Duodenal mucosa (tissue), 2 donors: Measurements from ENCODE around the gene BNIP3.

ENCODE experiments used
- H3K27ac ChIP-seq: one replicate; pipeline ENCODE4 v1.7.0; 2013; ENCODE audit warnings: low read depth, low read length
- H3K27me3 ChIP-seq, 2 donors: one replicate each; pipeline ENCODE4 v1.7.0; 2013; ENCODE audit warnings: low read length in 2 of 2, control low read depth in 1 of 2; ENCODE audit not compliant: insufficient read depth in 2 of 2, control insufficient read depth in 1 of 2
- H3K36me3 ChIP-seq, 2 donors: one replicate each; pipeline ENCODE4 v1.7.0; 2013; ENCODE audit warnings: low read length in 2 of 2, control low read depth in 1 of 2; ENCODE audit not compliant: insufficient read depth in 2 of 2, control insufficient read depth in 1 of 2
- H3K4me1 ChIP-seq, 2 donors: one replicate each; pipeline ENCODE4 v1.7.0; 2013; ENCODE audit warnings: low read length in 2 of 2, control low read depth in 1 of 2; ENCODE audit not compliant: insufficient read depth in 2 of 2, control insufficient read depth in 1 of 2
- H3K4me3 ChIP-seq, 2 donors: one replicate each; pipeline ENCODE4 v1.7.0; 2013; ENCODE audit warnings: low read length in 2 of 2, low read depth in 1 of 2
- H3K9ac ChIP-seq, 2 donors: one replicate each; pipeline ENCODE4 v1.7.0; 2013; ENCODE audit warnings: low read length in 2 of 2, low read depth in 1 of 2
- H3K9me3 ChIP-seq, 2 donors: one replicate each; pipeline ENCODE4 v1.7.0; 2013; ENCODE audit warnings: low read length in 2 of 2, control low read depth in 1 of 2; ENCODE audit not compliant: control insufficient read depth in 1 of 2

The BNIP3 gene

GRCh38 chr10:131944412-131944811 lies 37.3 kb downstream of the BNIP3 start:
- no peak overlapping the region for H3K9ac ChIP-seq
- no peaks in the 10 kb centered on the region for H3K4me1 ChIP-seq
- no peak overlapping the region for H3K4me3 ChIP-seq
- peaks cover 60 to 71% of the 10 kb centered on the region in 2 donors for H3K36me3 ChIP-seq
- H3K27me3 ChIP-seq, result no peaks in the 10 kb centered on the region
- H3K27ac ChIP-seq, result no peak overlapping the region
- H3K9me3 ChIP-seq, result no peaks in the 10 kb centered on the region

GRCh38 chr10:131943021-131943814 lies 38.5 kb downstream of the BNIP3 start:
- H3K36me3 ChIP-seq, result peaks cover 54 to 67% of the 10 kb centered on the region in 2 donors
- no peaks in the 10 kb centered on the region for H3K27me3 ChIP-seq

GRCh38 chr10:131942455-131942854 lies 39.3 kb downstream of the BNIP3 start:
- H3K27ac ChIP-seq, result no peak overlapping the region
- no peaks in the 10 kb centered on the region for H3K27me3 ChIP-seq
- peaks cover 46 to 68% of the 10 kb centered on the region in 2 donors for H3K36me3 ChIP-seq
- no peak overlapping the region for H3K9ac ChIP-seq
- H3K4me1 ChIP-seq, result no peaks in the 10 kb centered on the region
- no peaks in the 10 kb centered on the region for H3K9me3 ChIP-seq
- H3K4me3 ChIP-seq, result no peak overlapping the region

More at GRCh38 chr10:131943021-131943814, 38.5 kb downstream of the BNIP3 start:
- Histone ChIP-seq H3K9me3 (no peaks in the 10 kb centered on the region), H3K9ac (no peak overlapping the region), H3K27ac (no peak overlapping the region), H3K4me1 (no peaks in the 10 kb centered on the region), H3K4me3 (no peak overlapping the region)

- H3K4me1 ChIP-seq, result no peaks in the 10 kb centered on the region
- no peaks in the 10 kb centered on the region for H3K9me3 ChIP-seq
These were observed 43.0 kb downstream of the BNIP3 start for GRCh38 chr10:131938681-131939080.

DNA sequence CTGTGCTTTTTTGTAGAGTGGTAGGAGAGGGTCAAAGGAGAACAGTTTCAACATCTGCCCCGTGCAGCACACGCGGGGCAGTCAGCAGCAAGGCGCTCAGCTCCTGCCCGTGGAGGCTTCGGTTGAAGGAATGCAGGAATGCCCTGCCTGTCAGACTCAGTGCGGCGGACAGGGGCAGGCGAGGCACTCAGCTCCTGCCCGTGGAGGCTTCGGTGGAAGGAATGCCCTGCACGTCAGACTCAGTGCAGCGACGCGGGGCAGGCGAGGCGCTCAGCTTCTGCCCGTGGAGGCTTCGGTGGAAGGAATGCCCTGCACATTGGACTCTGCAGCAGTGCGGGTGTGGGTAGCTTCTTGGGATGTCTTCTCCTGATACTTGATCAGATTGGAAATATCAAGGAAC lies 43.9 kb downstream of the BNIP3 start:
- Histone ChIP-seq H3K27ac (no peak overlapping the region), H3K36me3 (peaks cover 35 to 49% of the 10 kb centered on the region in 2 donors), H3K4me1 (peaks cover 6 to 8% of the 10 kb centered on the region in 2 donors), H3K27me3 (no peaks in the 10 kb centered on the region), H3K4me3 (no peak overlapping the region), H3K9me3 (no peaks in the 10 kb centered on the region), H3K9ac (no peak overlapping the region)

More at GRCh38 chr10:131938681-131939080, 43.0 kb downstream of the BNIP3 start:
- Histone ChIP-seq H3K27ac (no peak overlapping the region), H3K4me3 (no peak overlapping the region), H3K9ac (no peak overlapping the region), H3K36me3 (peaks cover 41 to 53% of the 10 kb centered on the region in 2 donors), H3K27me3 (no peaks in the 10 kb centered on the region)

DNA sequence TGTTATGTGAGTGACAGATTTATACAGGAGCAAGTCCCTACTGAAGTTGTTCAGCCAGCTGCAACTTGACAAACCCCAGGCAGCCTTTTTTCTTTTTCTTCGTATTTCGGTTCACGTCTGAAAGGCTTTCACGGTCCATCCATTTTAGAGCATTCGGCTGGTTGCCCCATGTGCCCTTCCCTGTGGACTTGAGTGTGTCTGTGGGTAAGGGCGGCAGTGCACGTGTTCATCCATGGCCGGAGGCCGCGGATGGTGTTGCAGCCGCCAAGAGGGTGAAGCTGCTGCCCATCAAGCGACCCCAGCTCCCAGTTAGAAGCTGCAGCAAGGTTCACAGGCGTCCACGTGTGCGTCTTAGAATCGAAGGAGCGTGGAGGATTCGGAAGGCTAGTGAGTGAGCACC lies 45.0 kb downstream of the BNIP3 start:
- Histone ChIP-seq H3K27me3 (no peaks in the 10 kb centered on the region), H3K4me3 (no peak overlapping the region), H3K9ac (no peak overlapping the region), H3K36me3 (peaks cover 28 to 46% of the 10 kb centered on the region in 2 donors), H3K9me3 (no peaks in the 10 kb centered on the region), H3K4me1 (peaks cover 10 to 12% of the 10 kb centered on the region in 2 donors), H3K27ac (no peak overlapping the region)

GRCh38 chr10:131936294-131936693 lies 45.4 kb downstream of the BNIP3 start:
- Histone ChIP-seq H3K9ac (no peak overlapping the region), H3K36me3 (peaks cover 24 to 42% of the 10 kb centered on the region in 2 donors), H3K4me1 (peaks cover 14 to 15% of the 10 kb centered on the region in 2 donors), H3K9me3 (no peaks in the 10 kb centered on the region), H3K4me3 (no peak overlapping the region), H3K27ac (no peak overlapping the region), H3K27me3 (no peaks in the 10 kb centered on the region)

- Histone ChIP-seq H3K4me3 (no peak overlapping the region), H3K4me1 (peaks cover 14 to 20% of the 10 kb centered on the region in 2 donors), H3K36me3 (peaks cover 18 to 35% of the 10 kb centered on the region in 2 donors), H3K9ac (no peak overlapping the region), H3K27ac (no peak overlapping the region), H3K9me3 (no peaks in the 10 kb centered on the region), H3K27me3 (no peaks in the 10 kb centered on the region)
These were observed 46.5 kb downstream of the BNIP3 start for GRCh38 chr10:131935260-131935659.

- H3K36me3 ChIP-seq, result peaks cover 14 to 35% of the 10 kb centered on the region in 2 donors
- no peaks in the 10 kb centered on the region for H3K9me3 ChIP-seq
- H3K27ac ChIP-seq, result no peak overlapping the region
- no peak overlapping the region for H3K4me3 ChIP-seq
- H3K27me3 ChIP-seq, result no peaks in the 10 kb centered on the region
- peaks cover 14 to 20% of the 10 kb centered on the region in 2 donors for H3K4me1 ChIP-seq
- no peak overlapping the region for H3K9ac ChIP-seq
These were observed 47.0 kb downstream of the BNIP3 start for GRCh38 chr10:131934769-131935168.

- H3K9ac ChIP-seq, result no peak overlapping the region
- peaks cover 16 to 29% of the 10 kb centered on the region in 2 donors for H3K36me3 ChIP-seq
- H3K4me3 ChIP-seq, result no peak overlapping the region
- no peak overlapping the region for H3K27ac ChIP-seq
- peaks cover 14 to 20% of the 10 kb centered on the region in 2 donors for H3K4me1 ChIP-seq
- H3K9me3 ChIP-seq, result no peaks in the 10 kb centered on the region
- H3K27me3 ChIP-seq, result no peaks in the 10 kb centered on the region
These were observed 48.0 kb downstream of the BNIP3 start for GRCh38 chr10:131933696-131934086.
